ENCODE results near the gene OR52N2.

OR52N2 gene

DNA sequence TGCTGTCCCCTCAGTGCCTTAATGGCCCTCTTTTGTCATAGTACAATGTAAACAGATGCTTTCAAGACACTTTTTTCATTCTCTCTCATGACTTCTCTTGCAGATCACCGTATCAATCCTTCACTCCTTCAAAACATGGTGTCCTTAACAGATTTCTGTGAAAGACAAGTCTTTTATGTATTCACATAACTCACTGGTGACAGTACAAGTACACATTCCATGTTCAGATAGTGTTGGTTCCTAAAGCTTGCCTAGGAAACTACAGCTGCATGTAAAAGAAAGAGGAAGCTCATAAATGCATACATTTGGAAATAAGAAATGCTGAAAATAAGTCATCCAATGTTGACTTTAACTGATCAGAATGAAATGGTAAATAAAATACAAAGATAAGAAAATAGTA, 38.0 kb downstream of the OR52N2 start:
- Mint-ChIP-seq H3K27ac (no peak overlapping the region), H3K4me1 (no peaks in the 10 kb centered on the region), H3K27me3 (no peaks in the 10 kb centered on the region), H3K36me3 (no peaks in the 10 kb centered on the region), H3K9me3 (no peaks in the 10 kb centered on the region), H3K4me3 (no peak overlapping the region)
- ATAC-seq = no peak

DNA sequence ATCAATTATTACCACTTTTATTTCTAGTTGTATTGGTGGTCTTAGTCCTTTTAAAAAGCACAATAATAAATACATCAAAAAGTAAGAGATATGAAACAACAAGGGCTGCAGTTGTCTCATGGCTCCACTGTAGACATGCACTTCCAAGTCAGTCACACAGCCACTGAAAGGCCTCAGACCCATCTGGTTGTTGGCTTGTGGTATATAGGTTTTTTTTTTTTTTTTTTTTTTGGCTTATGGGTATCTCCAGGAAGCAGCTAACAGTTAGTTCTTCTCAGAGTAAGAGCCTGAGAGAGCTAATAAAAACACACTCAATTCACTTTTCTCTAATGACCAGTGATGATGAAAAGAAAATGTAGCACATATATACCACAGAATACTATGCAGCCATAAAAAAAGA, 39.0 kb downstream of the OR52N2 start:
- ATAC-seq = no peak
- Mint-ChIP-seq H3K4me1 (no peaks in the 10 kb centered on the region), H3K4me3 (no peak overlapping the region), H3K27me3 (no peaks in the 10 kb centered on the region), H3K27ac (no peak overlapping the region), H3K9me3 (no peaks in the 10 kb centered on the region), H3K36me3 (no peaks in the 10 kb centered on the region)

DNA sequence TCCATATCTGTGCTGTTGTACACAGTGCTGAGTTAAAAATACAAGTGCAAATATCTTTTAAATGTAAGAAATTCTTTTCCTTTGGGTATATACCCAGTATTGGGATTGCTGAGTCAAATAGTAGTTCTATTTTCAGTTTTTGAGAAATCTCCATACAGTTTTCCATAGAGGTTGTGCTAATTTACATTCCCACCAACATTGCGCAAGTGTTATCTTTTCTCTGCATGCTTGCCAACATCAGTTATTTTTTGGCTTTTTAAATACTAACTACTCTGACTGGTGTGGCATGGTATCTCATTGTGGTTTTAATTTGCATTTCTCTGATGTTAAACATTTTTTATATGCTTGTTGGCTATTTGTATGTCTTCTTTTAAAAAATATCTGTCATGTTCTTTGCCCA, 42.3 kb downstream of the OR52N2 start:
- Mint-ChIP-seq H3K4me1 (no peaks in the 10 kb centered on the region), H3K27ac (no peak overlapping the region), H3K27me3 (peaks cover 11% of the 10 kb centered on the region), H3K4me3 (no peak overlapping the region), H3K36me3 (no peaks in the 10 kb centered on the region), H3K9me3 (no peaks in the 10 kb centered on the region)
- ATAC-seq = no peak

DNA sequence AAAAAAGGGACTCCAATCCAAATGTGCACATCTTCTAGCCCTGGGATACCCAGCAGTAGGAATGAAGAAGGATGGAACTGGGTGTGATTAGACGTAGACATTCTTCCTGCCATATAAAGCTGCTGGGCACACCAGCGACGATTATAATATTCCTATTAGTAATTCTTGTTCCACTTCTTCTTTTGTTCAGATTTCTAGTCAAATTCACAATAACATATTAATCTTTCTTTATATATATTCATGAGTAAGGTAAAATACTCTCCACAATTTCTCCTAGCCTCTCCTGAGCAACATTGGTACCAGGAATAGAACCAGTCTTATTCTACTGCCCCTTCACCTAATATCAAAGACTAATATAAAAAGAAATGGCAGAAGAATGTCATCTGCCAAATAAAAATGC, 48.9 kb downstream of the OR52N2 start, which contains the start of gene OR52E8:
TSS of gene OR52E8 (minus strand) at position 101 of the 400 bp plus-strand sequence. CDS start at position 101, 0 bp downstream.
- ATAC-seq = no peak
- H3K4me1 Mint-ChIP-seq = no peaks in the 10 kb centered on the region
- no peaks in the 10 kb centered on the region for H3K36me3 Mint-ChIP-seq
- H3K27me3 Mint-ChIP-seq = peaks cover 21% of the 10 kb centered on the region
- no peak within 1 kb of the TSS for H3K4me3 Mint-ChIP-seq
- no peaks in the 10 kb centered on the region for H3K9me3 Mint-ChIP-seq
- no peak within 1 kb of the TSS for H3K27ac Mint-ChIP-seq

DNA sequence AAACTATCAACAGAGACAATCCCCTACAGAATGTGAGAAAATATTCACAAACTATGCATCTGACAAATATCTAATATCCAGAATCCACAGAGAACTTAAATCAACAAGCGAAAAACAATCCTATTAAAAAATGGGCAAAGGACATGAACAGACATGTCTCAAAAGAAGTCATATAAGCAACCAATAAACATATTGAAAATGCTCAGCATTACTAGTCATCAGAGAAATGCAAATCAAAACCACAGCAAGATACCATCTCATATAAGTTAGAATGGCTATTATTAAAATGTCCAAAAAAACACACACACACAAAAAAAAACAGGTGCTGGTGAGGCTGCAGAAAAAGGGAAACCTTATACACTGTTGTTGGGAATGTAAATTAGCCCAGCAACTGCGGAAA, 57.1 kb downstream of the OR52N2 start:
- no peak for ATAC-seq
- H3K4me1 Mint-ChIP-seq = no peaks in the 10 kb centered on the region
- no peak overlapping the region for H3K4me3 Mint-ChIP-seq
- H3K36me3 Mint-ChIP-seq = no peaks in the 10 kb centered on the region
- peaks cover 33% of the 10 kb centered on the region for H3K27me3 Mint-ChIP-seq
- H3K9me3 Mint-ChIP-seq = peaks cover 2% of the 10 kb centered on the region
- H3K27ac Mint-ChIP-seq = no peak overlapping the region

Data from stimulated activated memory B cell treated with anti-CD40 and anti-IgM and Interleukin-4, amounts not matched to agents 10 μg/mL and 1 μg/mL and 100 μg/mL, for 72 hours (primary cell).